Hippocampal formation (tissue), 2 donors: ENCODE data around the gene SNX27.
"Not testable (repeated sequence)": the region's sequence is repeated elsewhere in the genome, so short reads cannot be mapped to it uniquely, and the experiment has no call there.

Experiments used
- DNase-seq, 2 donors: peaks; one replicate each; lab custom pipeline; 2025; lab: John Stamatoyannopoulos, UW

Gene SNX27

DNA sequence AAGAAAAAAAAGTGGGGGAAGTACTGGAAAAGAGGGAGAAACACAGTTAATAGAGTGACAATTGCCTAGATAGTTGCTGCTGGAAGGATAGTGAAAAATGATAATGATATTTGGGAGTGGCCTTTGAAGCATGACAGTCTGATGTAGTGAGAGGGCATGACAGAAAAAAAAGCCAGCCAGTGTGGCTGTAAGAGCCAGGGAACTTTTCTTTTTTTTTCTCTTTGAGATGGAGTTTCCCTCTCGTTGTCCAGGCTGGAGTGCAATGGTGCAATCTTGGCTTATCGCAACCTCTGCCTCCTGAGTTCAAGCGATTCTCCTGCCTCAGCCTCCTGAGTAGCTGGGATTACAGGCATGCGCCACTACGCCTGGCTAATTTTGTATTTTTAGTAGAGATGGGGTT lies 9.3 kb upstream of the SNX27 start:
- not testable (repeated sequence) for DNase-seq

DNA sequence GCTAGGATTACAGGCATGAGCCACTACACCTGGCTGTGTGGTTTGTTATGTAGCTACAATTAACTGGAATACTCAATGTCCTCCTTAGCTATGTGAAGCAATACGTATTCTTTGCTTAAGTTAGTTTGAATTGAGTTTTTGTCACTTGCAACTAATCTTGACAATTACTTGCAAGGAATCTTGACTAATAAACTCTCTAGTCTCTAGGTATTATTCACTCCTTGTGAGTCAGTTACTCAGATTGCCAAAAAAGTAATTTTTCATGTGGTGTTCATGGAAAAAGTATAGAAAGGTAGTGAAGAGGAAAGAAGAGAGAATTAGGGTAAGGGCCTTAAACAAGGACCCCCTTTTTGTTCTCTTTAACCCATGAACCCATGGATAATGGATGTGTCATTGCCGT lies 7.6 kb upstream of the SNX27 start:
- DNase-seq = no peak

DNA sequence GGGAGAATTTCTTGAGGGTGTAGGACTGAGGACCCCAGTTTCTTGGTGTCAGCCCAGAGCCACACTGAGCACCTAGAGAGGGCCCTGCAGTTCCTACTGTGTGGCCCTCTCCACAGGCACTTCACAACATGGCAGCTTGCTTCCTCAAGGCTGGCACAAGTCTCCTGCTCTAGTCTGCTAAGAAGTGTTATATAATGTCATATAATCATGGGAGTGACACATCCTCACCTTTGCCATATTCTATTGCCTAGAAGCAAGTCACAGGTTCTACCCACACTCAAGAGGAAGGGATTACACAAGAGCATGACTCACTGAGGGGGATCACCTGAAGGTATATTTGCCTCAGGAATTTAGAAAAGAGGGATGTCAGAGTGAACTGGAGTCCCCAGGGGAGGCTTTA lies 5.5 kb upstream of the SNX27 start:
- DNase-seq = no peak

DNA sequence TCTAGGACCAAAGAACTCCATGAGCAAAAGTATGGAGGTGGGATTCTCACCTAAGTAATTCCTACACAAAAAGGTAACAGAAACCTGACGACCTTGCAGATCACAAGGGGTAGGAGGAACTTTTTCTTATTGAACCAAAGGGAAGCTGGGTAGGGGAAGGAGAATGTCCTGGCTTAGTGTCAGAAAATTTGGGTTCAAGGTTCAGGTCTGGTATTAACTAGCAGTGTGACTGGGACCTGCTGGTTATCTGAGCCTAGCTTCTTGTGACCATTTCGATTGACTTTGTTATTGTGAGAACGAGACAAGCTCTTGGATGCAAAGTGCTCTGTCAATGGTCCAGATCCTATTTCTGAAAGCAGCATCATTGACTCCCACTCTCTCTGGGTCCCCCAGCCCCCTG lies 5.0 kb upstream of the SNX27 start:
- no peak for DNase-seq

DNA sequence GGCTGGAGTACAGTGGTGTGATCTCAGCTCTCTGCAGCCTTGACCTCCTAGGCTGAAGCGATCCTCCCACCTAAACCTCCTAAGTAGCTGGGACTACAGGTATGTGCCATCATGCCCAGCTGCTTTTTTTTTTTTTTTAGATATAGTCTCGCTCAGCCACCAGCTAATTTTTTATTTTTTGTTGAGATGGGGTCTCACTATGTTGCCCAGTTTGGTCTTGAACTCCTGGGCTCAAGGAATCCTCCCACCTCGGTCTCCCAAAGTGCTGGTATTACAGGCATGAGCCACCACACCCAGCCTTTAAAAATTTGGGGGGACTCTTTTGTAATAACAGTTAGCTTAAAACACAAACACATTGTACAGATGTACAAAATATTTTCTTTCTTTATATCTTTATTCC lies 1.7 kb upstream of the SNX27 start:
- no peak for DNase-seq

DNA sequence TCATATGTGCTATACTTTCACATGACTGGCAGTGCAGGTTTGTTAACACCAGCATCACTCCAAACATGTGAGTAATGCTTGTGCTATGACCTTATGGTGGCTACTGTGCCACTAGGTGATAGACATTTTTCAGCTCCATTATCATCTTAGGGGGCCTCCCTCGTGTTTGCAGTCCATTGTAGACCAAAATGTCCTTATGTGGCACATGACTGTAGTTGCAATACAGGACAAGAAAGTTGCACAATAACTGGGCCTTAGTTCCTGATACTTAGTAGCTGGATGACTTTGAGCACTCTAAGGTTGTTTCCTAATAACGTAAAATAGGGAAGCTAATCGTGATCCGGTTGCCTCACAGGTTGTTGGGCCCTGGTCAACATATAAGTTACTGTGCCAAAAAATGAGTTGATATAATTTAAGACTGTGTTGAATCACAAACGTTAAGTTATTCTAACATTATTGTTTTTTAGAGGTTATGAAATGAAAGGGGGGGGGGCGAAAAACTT lies 511 bp upstream of the SNX27 start:
- DNase-seq = peak in 1 of 2 donors; percentile 54

GRCh38 chr1:151612501-151613281 lies 841 bp downstream of the SNX27 start:
- peak; percentile 38 to 40 for DNase-seq

GRCh38 chr1:151613282-151613780 lies 1.5 kb downstream of the SNX27 start:
- DNase-seq = peak in 1 of 2 donors; percentile 6

DNA sequence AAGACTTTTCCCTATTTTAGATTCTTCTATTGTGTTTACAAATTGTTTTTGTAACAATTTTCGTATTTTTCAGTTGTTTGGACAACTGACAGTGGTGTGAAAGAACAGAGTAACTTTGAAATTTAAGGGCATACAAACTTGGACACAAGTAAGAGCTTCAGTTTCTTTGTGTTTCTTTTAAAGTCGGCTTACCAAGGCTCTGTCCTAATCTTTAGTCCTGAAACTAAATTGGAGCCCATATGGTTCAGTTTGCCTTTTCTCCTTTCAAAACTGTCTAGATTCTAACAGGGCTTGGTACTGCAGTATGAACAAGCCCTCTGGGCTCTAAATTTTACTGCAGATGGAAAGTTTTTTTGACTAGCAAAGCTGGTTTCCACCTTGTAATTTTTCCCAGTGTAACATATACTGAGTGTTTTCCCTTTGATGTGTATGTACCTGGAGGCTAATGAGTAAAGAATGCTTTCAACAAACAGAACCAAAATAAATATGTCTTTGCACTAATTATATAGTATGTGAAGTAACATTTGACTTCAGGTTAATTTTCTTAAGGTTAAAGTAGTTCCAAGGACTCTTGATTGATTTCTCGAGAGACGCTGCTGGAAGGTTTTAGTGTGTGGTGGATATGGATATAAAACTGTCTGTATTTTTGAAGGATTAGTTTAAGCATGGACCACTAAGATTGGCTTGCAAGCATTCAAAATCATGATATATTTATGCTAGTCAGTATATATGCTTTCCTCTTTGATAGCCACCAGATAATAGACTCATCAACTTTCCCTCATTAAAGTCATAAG lies 4.1 kb downstream of the SNX27 start:
- no peak for DNase-seq

DNA sequence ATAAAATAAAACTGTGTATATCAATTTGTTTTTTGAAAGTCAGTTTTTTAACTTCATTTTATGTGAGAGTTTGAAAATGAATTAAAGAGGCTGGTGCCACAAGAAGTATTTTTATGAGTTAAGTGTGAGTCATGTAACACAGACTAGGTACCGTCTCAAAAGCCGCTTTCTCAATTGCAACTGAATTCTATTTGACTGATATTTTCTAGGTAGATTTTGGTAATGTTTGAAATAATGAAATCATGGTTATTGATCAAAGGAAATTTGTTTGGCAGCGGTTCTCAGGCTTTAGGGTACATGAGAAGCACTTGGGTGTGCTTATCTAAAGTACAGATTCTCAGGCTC lies 4.6 kb downstream of the SNX27 start:
- no peak for DNase-seq

- no peak for DNase-seq
Measured at GRCh38 chr1:151618003-151618402, 6.2 kb downstream of the SNX27 start.

GRCh38 chr1:151618470-151618869 lies 6.6 kb downstream of the SNX27 start:
- no peak for DNase-seq

- not testable (repeated sequence) for DNase-seq
Measured at GRCh38 chr1:151618996-151619395, 7.1 kb downstream of the SNX27 start.

DNA sequence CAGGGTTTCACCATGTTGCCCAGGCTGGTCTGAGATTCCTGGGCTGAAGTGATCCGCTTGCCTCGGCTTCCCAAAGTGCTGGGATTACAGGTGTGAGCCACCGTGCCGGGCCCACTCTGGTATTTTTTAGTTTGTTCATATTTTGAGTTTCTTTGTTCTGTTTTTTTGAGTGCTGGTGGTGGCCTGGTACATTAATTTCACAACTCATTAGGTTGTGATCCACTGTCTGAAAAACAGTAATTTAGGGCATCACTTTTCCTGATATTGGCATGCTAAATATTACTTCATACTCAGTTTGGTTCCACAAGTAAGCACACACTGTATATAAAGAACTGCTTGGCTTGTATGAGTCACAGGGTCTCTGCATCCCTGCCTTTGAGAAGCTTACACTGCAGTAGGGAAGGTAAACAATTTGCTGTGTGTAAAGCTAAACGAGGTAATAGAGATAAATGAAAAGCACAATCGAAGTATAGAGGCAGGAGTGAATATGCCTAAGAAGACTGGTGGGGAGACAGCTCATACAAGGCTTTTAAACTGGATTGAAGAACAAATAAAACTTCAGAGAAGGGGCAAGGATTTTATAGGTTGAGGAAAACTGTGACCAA lies 7.7 kb downstream of the SNX27 start:
- DNase-seq = no peak

DNA sequence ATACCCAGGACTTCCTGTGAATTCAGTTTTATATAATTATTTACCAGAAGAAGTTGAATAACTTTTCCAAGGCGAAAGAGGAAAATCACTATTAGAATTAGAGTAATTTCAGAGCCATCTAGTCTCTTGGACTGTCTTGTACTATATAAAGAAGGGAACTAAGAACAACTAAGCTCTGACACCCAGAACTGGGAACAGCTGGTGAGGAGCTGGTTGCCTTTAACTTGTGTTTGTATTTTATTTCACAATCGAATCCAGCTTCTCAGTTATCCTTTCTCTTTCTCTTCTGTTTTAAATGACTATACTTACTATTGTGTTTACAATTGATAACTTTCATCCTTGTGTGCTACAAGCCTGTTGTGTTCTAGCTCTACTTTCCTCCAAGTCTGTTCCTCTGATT lies 8.4 kb downstream of the SNX27 start:
- no peak for DNase-seq

DNA sequence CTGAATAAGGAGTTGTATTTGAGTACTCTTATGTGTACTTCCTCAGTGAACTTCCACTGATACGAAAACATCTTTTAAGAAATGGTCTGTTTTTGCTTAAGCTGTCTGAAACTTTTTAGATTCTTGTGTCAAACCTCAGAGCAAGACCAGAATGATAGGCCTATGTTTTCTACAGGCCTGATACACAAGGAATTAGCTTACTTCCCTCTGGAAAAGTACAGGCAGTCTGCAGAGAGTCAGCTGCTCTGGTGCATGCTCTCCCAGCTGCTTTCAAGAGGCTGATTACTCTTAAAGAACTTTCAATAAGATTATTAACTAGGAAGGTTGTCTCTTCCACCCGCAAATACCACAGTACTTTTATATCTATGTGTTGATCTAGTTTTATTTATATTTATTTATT lies 9.5 kb downstream of the SNX27 start:
- peak; percentile 1 to 16 for DNase-seq

- DNase-seq = no peak
Measured at GRCh38 chr1:151624783-151625182, 12.9 kb downstream of the SNX27 start.

DNA sequence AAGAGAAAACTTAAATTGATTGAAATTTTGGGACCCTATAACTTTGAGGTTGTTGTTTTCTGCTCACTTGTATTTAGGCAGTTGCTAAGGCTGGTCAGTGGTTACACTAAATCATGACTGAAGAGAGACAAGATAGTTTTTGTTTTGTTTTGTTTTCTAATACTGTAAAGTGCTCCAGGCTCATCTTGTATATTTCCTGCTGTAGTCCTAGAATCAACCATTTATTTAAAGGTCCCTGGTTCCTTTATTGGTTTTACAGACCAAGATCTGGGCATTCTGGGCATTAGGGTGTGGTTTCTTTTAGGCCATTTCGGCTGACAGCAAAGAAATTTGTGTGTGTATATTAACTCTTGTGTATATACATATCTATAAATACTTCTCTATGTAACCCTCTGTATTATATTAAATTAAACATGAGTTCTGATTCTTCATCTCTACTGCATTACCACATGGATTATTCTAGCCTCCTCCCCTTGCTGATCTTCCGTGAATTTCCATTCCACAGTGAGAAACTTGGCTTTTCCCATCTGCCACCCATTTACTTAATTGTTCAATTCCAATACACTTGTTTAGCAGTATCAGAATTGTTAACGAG lies 15.0 kb downstream of the SNX27 start:
- DNase-seq = no peak

- DNase-seq = no peak
Measured at GRCh38 chr1:151629278-151629677, 17.4 kb downstream of the SNX27 start.

GRCh38 chr1:151635479-151636072 lies 23.7 kb downstream of the SNX27 start:
- DNase-seq = no peak

DNA sequence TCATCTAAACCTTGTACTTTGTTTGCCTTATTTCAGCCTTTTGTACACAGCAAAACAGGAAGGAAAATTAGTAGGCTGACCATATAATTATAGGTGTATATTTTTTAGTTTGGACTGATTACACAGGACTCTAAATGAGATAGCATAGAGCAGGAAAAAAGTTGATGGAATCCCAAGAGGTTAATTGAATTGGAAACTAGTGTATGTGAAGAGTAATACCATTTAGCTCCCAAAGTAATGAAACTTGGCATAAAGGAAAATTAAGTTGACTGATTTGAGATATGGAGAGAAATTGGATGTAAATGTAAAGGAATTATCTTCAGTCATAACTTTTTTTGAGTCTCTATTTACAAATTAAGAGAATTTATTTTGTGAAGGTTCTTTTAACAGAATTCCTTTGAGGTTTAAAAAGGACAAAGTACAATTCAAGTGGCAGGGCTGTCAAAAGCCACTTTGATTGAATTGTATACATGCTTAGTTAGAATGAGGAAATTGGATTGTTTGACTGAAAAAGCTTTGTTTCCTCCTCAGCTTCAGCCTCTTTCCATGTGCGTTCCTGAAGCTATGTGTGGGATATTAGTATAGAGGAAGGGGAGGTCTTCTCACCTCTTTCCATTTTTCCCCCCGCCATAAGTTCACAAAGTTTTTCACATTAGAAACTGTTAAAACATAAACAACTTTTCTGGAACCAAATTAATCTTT lies 26.4 kb downstream of the SNX27 start:
- DNase-seq = no peak
